Progenitor cell of endocrine pancreas (in vitro differentiated cells): ENCODE data around the gene CHCT1. TPM values are rescaled to one million over a fixed set of nuclear protein-coding genes. Genes with fewer than 3 reads are reported as not detected.

Experiments
- DNase-seq: peaks from one replicate; pipeline ENCODE4 v3.0.0; 2021; ENCODE audit warnings: low spot score; ENCODE audit not compliant: unreplicated experiment
- H3K27ac Mint-ChIP-seq: 2 replicates; pipeline ENCODE4 v1.8.0; 2021; ENCODE audit warnings: mild to moderate bottlenecking, moderate library complexity, mixed read lengths
- H3K27me3 Mint-ChIP-seq: 2 replicates; pipeline ENCODE4 v1.8.0; 2021; ENCODE audit warnings: mixed read lengths
- H3K36me3 Mint-ChIP-seq: 2 replicates; pipeline ENCODE4 v1.8.0; 2022; ENCODE audit warnings: mixed read lengths; ENCODE audit not compliant: insufficient read depth
- H3K4me1 Mint-ChIP-seq: 2 replicates; pipeline ENCODE4 v1.8.0; 2021; ENCODE audit warnings: low read depth, mixed read lengths
- H3K4me3 Mint-ChIP-seq: 2 replicates; pipeline ENCODE4 v1.8.0; 2021; ENCODE audit warnings: low read depth, mild to moderate bottlenecking, moderate library complexity, mixed read lengths
- H3K9me3 Mint-ChIP-seq: 2 replicates; pipeline ENCODE4 v1.8.0; 2021; ENCODE audit warnings: low read depth, mixed read lengths
- total RNA-seq: library from RNA; stranded (reverse); gene quantifications from 2 replicates; pipeline ENCODE4 v1.2.1, GENCODE V29; 2021
- TF ChIP-seq, protein P1 (sequence below): fragments of 200-600 bp; sonication (generic); IDR thresholded peaks from one replicate; pipeline ENCODE4 v1.5.0; 2021; ENCODE audit warnings: antibody characterized with exemption, mild to moderate bottlenecking; ENCODE audit not compliant: unreplicated experiment

CHCT1 gene
- total RNA-seq, 1 donor from 2014 or later = not detected

DNA sequence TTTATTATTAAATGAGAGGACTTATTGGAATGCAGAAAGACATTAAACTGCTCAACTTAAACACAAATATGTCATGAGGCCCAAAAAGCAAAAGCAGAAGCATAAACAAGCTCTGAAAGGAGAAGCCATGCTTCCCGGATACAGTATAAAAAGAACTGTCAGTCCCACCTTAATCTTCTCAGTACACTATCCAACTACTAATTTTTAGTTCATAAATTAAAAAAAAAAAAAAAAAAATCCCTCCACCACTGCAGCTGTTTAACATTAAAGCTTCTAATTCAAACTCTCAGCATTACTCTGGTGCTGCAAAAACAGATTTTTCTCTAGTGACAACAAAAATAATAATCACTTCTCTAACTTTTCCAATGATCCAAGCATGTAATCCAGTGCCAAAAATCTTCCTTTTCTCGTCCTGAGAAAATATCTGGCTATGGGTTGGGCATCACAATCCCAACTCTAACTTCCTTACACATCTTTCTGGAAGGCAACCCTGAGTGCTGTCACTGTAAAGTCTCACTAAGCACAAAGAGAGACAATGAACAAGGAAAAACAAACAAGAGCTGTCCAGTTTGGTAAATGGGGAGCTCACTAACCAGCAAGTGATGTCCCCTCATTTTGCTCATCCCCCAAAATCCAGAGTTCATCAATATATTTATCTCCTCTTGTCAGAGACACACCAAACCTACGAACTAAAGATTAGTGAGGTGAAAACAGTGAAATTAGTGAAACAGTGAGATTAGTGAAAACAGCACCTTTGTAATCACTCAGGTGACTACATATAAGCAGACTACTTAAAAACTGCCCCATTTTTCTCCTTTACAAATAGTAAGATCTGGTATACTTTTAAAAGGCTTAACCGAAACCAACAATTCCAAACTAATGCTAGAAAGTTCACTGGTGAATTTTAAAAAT is 35.9 kb upstream of the CHCT1 start:
- Mint-ChIP-seq H3K4me3 (no peak overlapping the region), H3K4me1 (peaks cover 43% of the 10 kb centered on the region), H3K9me3 (no peaks in the 10 kb centered on the region), H3K36me3 (peaks cover 2% of the 10 kb centered on the region), H3K27ac (no peak overlapping the region), H3K27me3 (no peaks in the 10 kb centered on the region)
- no peak for DNase-seq
- TF ChIP-seq, protein P1, sequence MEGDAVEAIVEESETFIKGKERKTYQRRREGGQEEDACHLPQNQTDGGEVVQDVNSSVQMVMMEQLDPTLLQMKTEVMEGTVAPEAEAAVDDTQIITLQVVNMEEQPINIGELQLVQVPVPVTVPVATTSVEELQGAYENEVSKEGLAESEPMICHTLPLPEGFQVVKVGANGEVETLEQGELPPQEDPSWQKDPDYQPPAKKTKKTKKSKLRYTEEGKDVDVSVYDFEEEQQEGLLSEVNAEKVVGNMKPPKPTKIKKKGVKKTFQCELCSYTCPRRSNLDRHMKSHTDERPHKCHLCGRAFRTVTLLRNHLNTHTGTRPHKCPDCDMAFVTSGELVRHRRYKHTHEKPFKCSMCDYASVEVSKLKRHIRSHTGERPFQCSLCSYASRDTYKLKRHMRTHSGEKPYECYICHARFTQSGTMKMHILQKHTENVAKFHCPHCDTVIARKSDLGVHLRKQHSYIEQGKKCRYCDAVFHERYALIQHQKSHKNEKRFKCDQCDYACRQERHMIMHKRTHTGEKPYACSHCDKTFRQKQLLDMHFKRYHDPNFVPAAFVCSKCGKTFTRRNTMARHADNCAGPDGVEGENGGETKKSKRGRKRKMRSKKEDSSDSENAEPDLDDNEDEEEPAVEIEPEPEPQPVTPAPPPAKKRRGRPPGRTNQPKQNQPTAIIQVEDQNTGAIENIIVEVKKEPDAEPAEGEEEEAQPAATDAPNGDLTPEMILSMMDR = no peak

DNA sequence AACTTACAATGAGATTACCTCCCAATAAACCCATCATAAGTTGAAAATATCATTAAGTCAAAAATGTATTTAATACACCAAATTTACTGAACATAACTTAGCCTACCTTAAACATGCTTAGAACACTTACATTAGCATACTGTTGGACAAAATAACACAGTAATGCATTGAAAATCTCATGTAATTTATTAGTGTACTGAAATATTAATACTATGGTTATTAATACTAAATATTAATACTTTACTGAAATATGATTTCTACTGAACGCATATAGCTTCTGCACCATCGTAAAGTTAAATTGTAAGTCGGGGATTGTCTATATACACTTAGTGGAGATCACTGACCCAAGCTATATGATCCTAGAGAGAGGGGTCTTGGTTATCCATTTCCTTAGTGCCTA is 34.6 kb upstream of the CHCT1 start:
- Mint-ChIP-seq H3K36me3 (peaks cover 2% of the 10 kb centered on the region), H3K9me3 (no peaks in the 10 kb centered on the region), H3K4me1 (peaks cover 46% of the 10 kb centered on the region), H3K4me3 (no peak overlapping the region), H3K27me3 (no peaks in the 10 kb centered on the region), H3K27ac (no peak overlapping the region)
- TF ChIP-seq, protein P1 = no peak
- DNase-seq = no peak

DNA sequence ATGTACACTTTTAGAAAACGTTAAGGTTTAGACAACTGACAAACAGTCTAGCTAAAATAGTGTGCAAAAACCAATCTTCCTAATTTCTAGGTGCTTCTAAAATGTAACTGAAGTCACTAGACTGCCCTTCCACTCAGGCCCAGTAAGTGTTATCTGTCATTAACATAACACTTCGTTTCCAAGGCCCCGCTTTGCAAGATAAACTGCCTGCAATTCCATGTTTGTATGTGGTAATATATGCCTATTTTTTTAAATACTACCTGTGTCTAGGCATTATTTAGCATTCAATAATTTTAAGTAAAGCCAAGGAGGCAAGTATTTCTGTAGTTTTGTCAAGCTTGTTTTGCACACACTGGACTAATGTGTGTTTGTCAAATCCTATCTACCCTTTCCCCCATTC is 33.5 kb upstream of the CHCT1 start:
- Mint-ChIP-seq H3K27me3 (no peaks in the 10 kb centered on the region), H3K27ac (no peak overlapping the region), H3K4me3 (no peak overlapping the region), H3K4me1 (peaks cover 45% of the 10 kb centered on the region), H3K9me3 (no peaks in the 10 kb centered on the region), H3K36me3 (no peaks in the 10 kb centered on the region)
- TF ChIP-seq, protein P1 = no peak
- no peak for DNase-seq

DNA sequence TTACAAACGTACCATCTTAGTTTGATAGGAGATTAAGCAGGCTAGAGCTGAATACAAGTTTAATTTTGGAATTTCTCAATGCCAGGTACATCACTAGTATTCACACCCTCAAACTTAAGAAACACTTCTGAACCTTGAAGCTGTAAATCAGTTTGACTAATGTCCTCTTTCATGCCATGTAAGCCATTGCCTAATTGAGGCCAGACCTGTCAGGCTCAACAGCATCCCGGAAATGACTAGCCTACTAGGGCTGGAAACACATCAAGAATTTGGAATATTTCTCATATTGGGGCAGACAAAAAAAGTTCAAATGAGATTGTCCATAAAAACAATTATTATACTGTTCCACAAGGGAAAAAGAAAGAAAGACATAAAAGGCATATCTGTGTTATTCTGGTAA is 32.1 kb upstream of the CHCT1 start:
- Mint-ChIP-seq H3K27me3 (no peaks in the 10 kb centered on the region), H3K9me3 (no peaks in the 10 kb centered on the region), H3K27ac (no peak overlapping the region), H3K36me3 (no peaks in the 10 kb centered on the region), H3K4me3 (peak overlapping the region; percentile 95), H3K4me1 (peaks cover 39% of the 10 kb centered on the region)
- no peak for DNase-seq
- TF ChIP-seq, protein P1 = no peak

DNA sequence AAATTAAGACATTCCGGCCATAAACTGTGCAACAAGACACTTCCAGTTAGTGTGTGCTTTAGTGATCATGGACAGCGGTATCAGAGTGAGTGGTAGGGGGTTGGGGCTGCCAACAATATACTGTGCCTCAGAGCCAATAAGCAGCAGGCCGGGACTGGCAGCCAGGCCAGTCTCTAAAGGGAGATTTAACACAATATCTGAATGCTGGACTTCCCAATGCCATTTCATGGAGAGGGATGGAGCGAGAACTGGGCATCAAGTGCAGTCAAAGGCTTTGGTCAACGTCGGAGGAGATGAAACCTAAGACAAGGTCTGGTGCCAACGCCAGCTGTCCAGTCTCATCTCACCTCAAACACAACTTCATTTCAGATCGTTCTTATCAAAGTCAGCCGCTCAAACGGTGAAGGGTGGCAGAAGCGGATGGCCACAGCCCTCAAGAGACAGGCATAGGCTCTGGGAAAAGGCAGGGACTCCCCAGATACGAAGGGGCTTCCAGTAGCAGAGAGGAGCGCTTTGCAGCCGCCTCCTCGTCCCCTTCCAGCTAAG is 31.3 kb upstream of the CHCT1 start:
- peaks cover 35% of the 10 kb centered on the region for H3K4me1 Mint-ChIP-seq
- H3K27ac Mint-ChIP-seq = peak overlapping the region; percentile 96
- no peaks in the 10 kb centered on the region for H3K9me3 Mint-ChIP-seq
- TF ChIP-seq, protein P1 = no peak
- peak overlapping the region; percentile 95 for H3K4me3 Mint-ChIP-seq
- no peak for DNase-seq
- no peaks in the 10 kb centered on the region for H3K27me3 Mint-ChIP-seq
- H3K36me3 Mint-ChIP-seq = no peaks in the 10 kb centered on the region
